ENCODE data around the gene MALSU1. TPM values are rescaled to one million over a fixed set of nuclear protein-coding genes. Genes with fewer than 3 reads are reported as not detected.

Gene MALSU1
- total RNA-seq, 1 donor from 2014 or later, result 62.3 TPM

GRCh38 chr7:23336086-23336485, 36.9 kb downstream of the MALSU1 start:
- no peaks in the 10 kb centered on the region for H3K27me3 Mint-ChIP-seq (ENCODE audit: low read depth, unreplicated experiment)
- FAIRE-seq (no peak), DNase-seq (ENCODE audit: low read depth) (no peak)
- peaks cover 33% of the 10 kb centered on the region for H3K79me2 ChIP-seq (ENCODE audit: insufficient read depth, low read length)
- H3K27ac Mint-ChIP-seq (ENCODE audit: unreplicated experiment), result no peak overlapping the region
- H3K9ac ChIP-seq (ENCODE audit: low read length), result no peak overlapping the region
- H3K36me3 Mint-ChIP-seq (ENCODE audit: low read depth, unreplicated experiment), result peaks cover 31% of the 10 kb centered on the region
- H3K4me1 ChIP-seq (ENCODE audit: insufficient read depth, low read length), result peaks cover 44% of the 10 kb centered on the region
- no peak overlapping the region for H2AFZ ChIP-seq (ENCODE audit: low read depth, low read length)
- no peak overlapping the region for H3K4me3 Mint-ChIP-seq (ENCODE audit: unreplicated experiment)
- TF ChIP-seq EZH2 (IDR thresholded peaks at IDR 0.05; ENCODE audit: insufficient read depth, low read length) (no peak), CTCF (IDR thresholded peaks at IDR 0.05; ENCODE audit: insufficient read depth, low read depth, low read length) (no peak)
- no peak overlapping the region for H3K4me3 ChIP-seq (ENCODE audit: insufficient read depth, low read depth, low read length)
- H3K36me3 ChIP-seq (ENCODE audit: insufficient read depth, low read length), result peaks cover 33% of the 10 kb centered on the region
- H4K20me1 ChIP-seq (ENCODE audit: insufficient read depth, low read length), result no peaks in the 10 kb centered on the region
- peaks cover 4% of the 10 kb centered on the region for H3K9me3 ChIP-seq (ENCODE audit: insufficient read depth, low read depth, low read length)
- H3K9me3 Mint-ChIP-seq (ENCODE audit: unreplicated experiment), result no peaks in the 10 kb centered on the region
- H3K4me2 ChIP-seq (ENCODE audit: low read length), result no peak overlapping the region
- H3K27ac ChIP-seq (ENCODE audit: low read depth, low read length), result no peak overlapping the region
- no peaks in the 10 kb centered on the region for H3K27me3 ChIP-seq (ENCODE audit: insufficient read depth, low read length)
- peaks cover 39% of the 10 kb centered on the region for H3K4me1 Mint-ChIP-seq (ENCODE audit: low read depth, unreplicated experiment)

- no peaks in the 10 kb centered on the region for H4K20me1 ChIP-seq (ENCODE audit: insufficient read depth, low read length)
- H3K4me1 Mint-ChIP-seq (ENCODE audit: low read depth, unreplicated experiment), result peaks cover 39% of the 10 kb centered on the region
- DNase-seq (ENCODE audit: low read depth) (no peak), FAIRE-seq (no peak)
- H3K9me3 ChIP-seq (ENCODE audit: insufficient read depth, low read depth, low read length), result peaks cover 4% of the 10 kb centered on the region
- peaks cover 38% of the 10 kb centered on the region for H3K36me3 ChIP-seq (ENCODE audit: insufficient read depth, low read length)
- H3K27me3 ChIP-seq (ENCODE audit: insufficient read depth, low read length), result no peaks in the 10 kb centered on the region
- H3K27me3 Mint-ChIP-seq (ENCODE audit: low read depth, unreplicated experiment), result no peaks in the 10 kb centered on the region
- H3K4me1 ChIP-seq (ENCODE audit: insufficient read depth, low read length), result peaks cover 44% of the 10 kb centered on the region
- peaks cover 33% of the 10 kb centered on the region for H3K36me3 Mint-ChIP-seq (ENCODE audit: low read depth, unreplicated experiment)
- TF ChIP-seq EZH2 (IDR thresholded peaks at IDR 0.05; ENCODE audit: insufficient read depth, low read length) (no peak), CTCF (IDR thresholded peaks at IDR 0.05; ENCODE audit: insufficient read depth, low read depth, low read length) (no peak)
- no peak overlapping the region for H3K4me2 ChIP-seq (ENCODE audit: low read length)
- H3K9ac ChIP-seq (ENCODE audit: low read length), result no peak overlapping the region
- no peak overlapping the region for H3K4me3 Mint-ChIP-seq (ENCODE audit: unreplicated experiment)
- H3K27ac ChIP-seq (ENCODE audit: low read depth, low read length), result no peak overlapping the region
- H3K27ac Mint-ChIP-seq (ENCODE audit: unreplicated experiment), result no peak overlapping the region
- H3K4me3 ChIP-seq (ENCODE audit: insufficient read depth, low read depth, low read length), result no peak overlapping the region
- H3K9me3 Mint-ChIP-seq (ENCODE audit: unreplicated experiment), result no peaks in the 10 kb centered on the region
- H3K79me2 ChIP-seq (ENCODE audit: insufficient read depth, low read length), result peaks cover 31% of the 10 kb centered on the region
- no peak overlapping the region for H2AFZ ChIP-seq (ENCODE audit: low read depth, low read length)
These were observed 37.7 kb downstream of the MALSU1 start for GRCh38 chr7:23336799-23337283.

GRCh38 chr7:23337374-23337773, 38.2 kb downstream of the MALSU1 start:
- H3K36me3 Mint-ChIP-seq (ENCODE audit: low read depth, unreplicated experiment), result peaks cover 32% of the 10 kb centered on the region
- H3K27ac Mint-ChIP-seq (ENCODE audit: unreplicated experiment), result no peak overlapping the region
- Histone ChIP-seq H3K27me3 (ENCODE audit: insufficient read depth, low read length) (no peaks in the 10 kb centered on the region), H3K4me2 (ENCODE audit: low read length) (no peak overlapping the region), H3K79me2 (ENCODE audit: insufficient read depth, low read length) (peaks cover 30% of the 10 kb centered on the region), H3K36me3 (ENCODE audit: insufficient read depth, low read length) (peaks cover 40% of the 10 kb centered on the region), H3K9ac (ENCODE audit: low read length) (no peak overlapping the region), H4K20me1 (ENCODE audit: insufficient read depth, low read length) (no peaks in the 10 kb centered on the region), H3K27ac (ENCODE audit: low read depth, low read length) (no peak overlapping the region), H2AFZ (ENCODE audit: low read depth, low read length) (no peak overlapping the region), H3K9me3 (ENCODE audit: insufficient read depth, low read depth, low read length) (peaks cover 4% of the 10 kb centered on the region), H3K4me3 (ENCODE audit: insufficient read depth, low read depth, low read length) (no peak overlapping the region), H3K4me1 (ENCODE audit: insufficient read depth, low read length) (peaks cover 42% of the 10 kb centered on the region)
- no peak overlapping the region for H3K4me3 Mint-ChIP-seq (ENCODE audit: unreplicated experiment)
- no peaks in the 10 kb centered on the region for H3K9me3 Mint-ChIP-seq (ENCODE audit: unreplicated experiment)
- DNase-seq (ENCODE audit: low read depth) (no peak), FAIRE-seq (no peak)
- H3K27me3 Mint-ChIP-seq (ENCODE audit: low read depth, unreplicated experiment), result no peaks in the 10 kb centered on the region
- H3K4me1 Mint-ChIP-seq (ENCODE audit: low read depth, unreplicated experiment), result peaks cover 35% of the 10 kb centered on the region
- TF ChIP-seq CTCF (IDR thresholded peaks at IDR 0.05; ENCODE audit: insufficient read depth, low read depth, low read length) (no peak), EZH2 (IDR thresholded peaks at IDR 0.05; ENCODE audit: insufficient read depth, low read length) (no peak)
